OCI-LY3 (cell line): ENCODE measurements around the gene TBL3.

Experiments
- EZH2phosphoT487 ChIP-seq: fragments of 200-600 bp; shearing (Covaris generic); IDR thresholded peaks from 2 replicates; pipeline ENCODE4 v1.6.1; 2018; ENCODE audit warnings: antibody characterized with exemption, mixed run types, low read depth
- TF ChIP-seq, protein P1 (sequence below): fragments of 200-600, 300-600 bp; sonication (generic); IDR thresholded peaks from 2 replicates; pipeline ENCODE4 v1.5.1; 2014; ENCODE audit warnings: antibody characterized with exemption, low read length, low read depth

DNA sequence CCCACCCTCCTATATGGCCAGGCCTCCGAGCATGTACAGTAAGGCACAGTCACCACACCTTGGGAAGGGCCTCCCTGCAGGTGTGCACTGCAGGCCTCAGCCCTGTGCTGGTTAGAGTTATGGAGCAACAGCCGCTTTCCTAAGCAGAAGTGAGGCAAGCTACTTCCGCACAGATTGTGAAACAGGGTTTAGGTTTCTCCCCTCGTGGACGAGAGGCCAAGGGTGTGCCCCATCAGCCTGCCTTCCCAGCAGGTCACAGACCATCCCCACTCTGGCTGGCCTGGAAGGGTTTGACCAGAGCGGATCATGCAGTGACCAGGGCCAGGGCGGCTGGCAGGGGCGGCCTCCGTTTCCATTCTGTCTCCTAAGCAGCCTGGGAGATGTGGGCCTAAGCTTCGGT is 33.5 kb upstream of the TBL3 start:
- TF ChIP-seq, protein P1, sequence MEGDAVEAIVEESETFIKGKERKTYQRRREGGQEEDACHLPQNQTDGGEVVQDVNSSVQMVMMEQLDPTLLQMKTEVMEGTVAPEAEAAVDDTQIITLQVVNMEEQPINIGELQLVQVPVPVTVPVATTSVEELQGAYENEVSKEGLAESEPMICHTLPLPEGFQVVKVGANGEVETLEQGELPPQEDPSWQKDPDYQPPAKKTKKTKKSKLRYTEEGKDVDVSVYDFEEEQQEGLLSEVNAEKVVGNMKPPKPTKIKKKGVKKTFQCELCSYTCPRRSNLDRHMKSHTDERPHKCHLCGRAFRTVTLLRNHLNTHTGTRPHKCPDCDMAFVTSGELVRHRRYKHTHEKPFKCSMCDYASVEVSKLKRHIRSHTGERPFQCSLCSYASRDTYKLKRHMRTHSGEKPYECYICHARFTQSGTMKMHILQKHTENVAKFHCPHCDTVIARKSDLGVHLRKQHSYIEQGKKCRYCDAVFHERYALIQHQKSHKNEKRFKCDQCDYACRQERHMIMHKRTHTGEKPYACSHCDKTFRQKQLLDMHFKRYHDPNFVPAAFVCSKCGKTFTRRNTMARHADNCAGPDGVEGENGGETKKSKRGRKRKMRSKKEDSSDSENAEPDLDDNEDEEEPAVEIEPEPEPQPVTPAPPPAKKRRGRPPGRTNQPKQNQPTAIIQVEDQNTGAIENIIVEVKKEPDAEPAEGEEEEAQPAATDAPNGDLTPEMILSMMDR, result no peak
- no peak for TF ChIP-seq EZH2phosphoT487
